Body of pancreas (tissue), 4 donors: ENCODE data around the gene DHRS12.

ENCODE experiments used
- POLR2A ChIP-seq, 3 donors: fragments of 450-650 bp; IDR thresholded peaks; one replicate each; pipeline ENCODE4 v1.6.1; 2016; ENCODE audit warnings: antibody characterized with exemption in 3 of 3, mild to moderate bottlenecking in 2 of 3
- TF ChIP-seq, protein P1 (sequence below), 7 experiments: fragments of 450-650 bp in 4 of 7; fragments of 200-600 bp in 3 of 7; sonication (generic) in 3 of 7; IDR thresholded peaks; one replicate each; pipeline ENCODE4 v1.5.1; 2016 to 2019; ENCODE audit warnings: antibody characterized with exemption in 7 of 7

DNA sequence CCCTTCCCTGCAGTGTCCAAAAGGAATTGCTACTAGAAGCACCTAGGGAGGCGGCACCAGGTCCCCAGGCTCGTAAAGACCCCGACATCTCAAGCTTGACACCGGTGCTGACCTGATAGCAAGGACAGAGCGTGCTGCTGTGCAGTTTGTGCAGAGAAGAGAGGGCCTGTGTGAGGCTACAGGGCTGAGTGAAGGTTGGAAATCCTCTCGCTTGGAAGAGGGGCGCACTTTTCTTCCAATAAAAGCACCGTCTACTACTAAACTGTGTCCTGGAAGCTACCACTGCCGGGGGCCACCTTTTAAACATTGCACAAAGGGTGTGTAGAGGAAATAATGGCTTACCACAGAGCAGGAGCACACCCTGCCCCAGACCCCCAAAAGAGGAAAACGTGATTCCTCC, 30.0 kb upstream of the DHRS12 start:
- TF ChIP-seq, protein P1, sequence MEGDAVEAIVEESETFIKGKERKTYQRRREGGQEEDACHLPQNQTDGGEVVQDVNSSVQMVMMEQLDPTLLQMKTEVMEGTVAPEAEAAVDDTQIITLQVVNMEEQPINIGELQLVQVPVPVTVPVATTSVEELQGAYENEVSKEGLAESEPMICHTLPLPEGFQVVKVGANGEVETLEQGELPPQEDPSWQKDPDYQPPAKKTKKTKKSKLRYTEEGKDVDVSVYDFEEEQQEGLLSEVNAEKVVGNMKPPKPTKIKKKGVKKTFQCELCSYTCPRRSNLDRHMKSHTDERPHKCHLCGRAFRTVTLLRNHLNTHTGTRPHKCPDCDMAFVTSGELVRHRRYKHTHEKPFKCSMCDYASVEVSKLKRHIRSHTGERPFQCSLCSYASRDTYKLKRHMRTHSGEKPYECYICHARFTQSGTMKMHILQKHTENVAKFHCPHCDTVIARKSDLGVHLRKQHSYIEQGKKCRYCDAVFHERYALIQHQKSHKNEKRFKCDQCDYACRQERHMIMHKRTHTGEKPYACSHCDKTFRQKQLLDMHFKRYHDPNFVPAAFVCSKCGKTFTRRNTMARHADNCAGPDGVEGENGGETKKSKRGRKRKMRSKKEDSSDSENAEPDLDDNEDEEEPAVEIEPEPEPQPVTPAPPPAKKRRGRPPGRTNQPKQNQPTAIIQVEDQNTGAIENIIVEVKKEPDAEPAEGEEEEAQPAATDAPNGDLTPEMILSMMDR (IDR thresholded peaks at IDR 0.05): no peak
- TF ChIP-seq POLR2A (IDR thresholded peaks at IDR 0.05): no peak
